ENCODE measurements around the gene XKRX. TPM values are rescaled to one million over a fixed set of nuclear protein-coding genes. Genes with fewer than 3 reads are reported as not detected.

Gene XKRX
- total RNA-seq, 4 donors from 2014 or later = 2.3 to 4.4 (median 3.6) TPM

DNA sequence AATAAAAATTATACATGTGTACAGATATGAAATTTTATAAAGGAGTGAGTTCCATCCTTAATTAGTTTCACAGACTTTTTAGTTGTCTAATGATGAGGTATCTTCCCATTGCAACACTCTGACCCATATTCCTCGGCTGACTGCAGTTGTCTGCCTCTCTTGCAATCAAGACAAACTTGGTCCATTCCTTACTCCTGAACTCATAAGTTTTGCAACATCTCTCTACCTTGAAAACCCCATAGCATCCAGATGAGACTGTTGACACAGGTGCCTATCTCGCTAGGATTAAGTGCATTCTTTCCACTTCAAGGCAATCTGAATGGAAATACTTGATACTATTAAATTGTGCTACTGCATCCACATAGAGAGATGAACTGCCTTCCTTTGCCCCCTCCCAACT is 2.3 kb downstream of the XKRX start:
- Histone ChIP-seq H3K27ac (no peak overlapping the region), H3K27me3 (no peaks in the 10 kb centered on the region), H3K9me3 (no peaks in the 10 kb centered on the region), H3K4me1 (peaks cover 0 to 6% (median 0%) of the 10 kb centered on the region in 3 donors), H3K4me3 (no peak overlapping the region), H3K36me3 (no peaks in the 10 kb centered on the region)
- intact Hi-C loops (cut with DNase I) = no loop called here
- no peak for TF ChIP-seq CTCF (IDR thresholded peaks at IDR 0.05)
- TF ChIP-seq POLR2A (IDR thresholded peaks at IDR 0.05) = no peak
- 62 to 83% methylated on average over 2 of the region's 2 CpGs for WGBS, 2 donors
- DNase-seq = no peak

GRCh38 chrX:100924375-100924774 is 4.3 kb downstream of the XKRX start:
- no peak overlapping the region for H3K27ac ChIP-seq
- no peaks in the 10 kb centered on the region for H3K9me3 ChIP-seq
- 72 to 92% methylated on average over 2 to 3 of the region's 3 CpGs for WGBS, 2 donors
- no peak for DNase-seq
- TF ChIP-seq CTCF (IDR thresholded peaks at IDR 0.05) (no peak), POLR2A (IDR thresholded peaks at IDR 0.05) (no peak)
- no peak overlapping the region for H3K4me3 ChIP-seq
- no peaks in the 10 kb centered on the region for H3K36me3 ChIP-seq
- intact Hi-C loops (cut with DNase I) = no loop called here
- peaks cover 0 to 1% (median 0%) of the 10 kb centered on the region in 3 donors for H3K4me1 ChIP-seq
- no peaks in the 10 kb centered on the region for H3K27me3 ChIP-seq

DNA sequence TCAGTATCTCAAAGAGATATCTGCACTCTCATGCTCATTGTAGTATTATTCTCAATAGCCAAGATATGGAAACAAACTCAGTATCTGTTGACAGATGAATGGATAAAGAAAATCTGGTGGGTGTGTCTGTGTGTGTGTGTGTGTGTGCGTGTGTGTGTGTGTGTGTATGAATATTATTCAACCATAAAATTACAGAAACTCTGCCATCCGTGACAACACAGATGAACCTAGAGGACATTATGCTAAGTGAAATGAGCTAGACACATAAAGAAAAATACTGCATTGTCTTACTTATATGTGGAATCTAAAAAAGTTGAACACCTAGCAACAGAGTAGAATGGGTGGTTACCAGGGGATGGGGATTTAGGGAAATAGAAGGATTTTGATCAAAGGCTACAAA is 13.2 kb downstream of the XKRX start:
- no peaks in the 10 kb centered on the region for H3K36me3 ChIP-seq
- H3K4me1 ChIP-seq = no peaks in the 10 kb centered on the region
- DNase-seq = no peak
- WGBS, 2 donors = 40 to 60% methylated on average over 2 of the region's 2 CpGs
- no peaks in the 10 kb centered on the region for H3K9me3 ChIP-seq
- H3K27ac ChIP-seq = no peak overlapping the region
- no peaks in the 10 kb centered on the region for H3K27me3 ChIP-seq
- H3K4me3 ChIP-seq = no peak overlapping the region
- no peak for TF ChIP-seq POLR2A (IDR thresholded peaks at IDR 0.05)
- no peak for TF ChIP-seq CTCF (IDR thresholded peaks at IDR 0.05)
- intact Hi-C loops (cut with DNase I) = no loop called here

DNA sequence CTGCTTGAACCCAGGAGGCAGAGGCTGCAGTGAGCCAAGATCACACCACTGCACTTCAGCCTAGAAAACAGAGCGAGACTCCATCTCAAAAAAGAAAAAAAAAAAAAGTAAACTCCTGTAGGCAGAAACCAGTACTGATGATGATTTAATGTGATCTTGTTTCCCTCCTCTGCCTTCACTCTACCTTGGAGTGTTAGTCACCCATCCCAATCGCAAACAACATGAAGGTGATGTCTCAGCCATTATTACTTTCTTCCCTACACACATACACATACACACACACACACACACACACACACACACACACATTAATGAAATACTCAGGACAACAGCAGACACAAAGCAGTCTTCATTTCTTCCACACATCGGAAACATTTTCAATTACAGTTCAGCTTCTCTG is 15.6 kb downstream of the XKRX start:
- Histone ChIP-seq H3K4me3 (no peak overlapping the region), H3K9me3 (no peaks in the 10 kb centered on the region), H3K27me3 (no peaks in the 10 kb centered on the region), H3K4me1 (no peaks in the 10 kb centered on the region), H3K27ac (no peak overlapping the region), H3K36me3 (no peaks in the 10 kb centered on the region)
- DNase-seq = no peak
- WGBS, 2 donors = 82 to 93% methylated on average over 2 of the region's 3 CpGs
- intact Hi-C loops (cut with DNase I) = no loop called here
- no peak for TF ChIP-seq POLR2A (IDR thresholded peaks at IDR 0.05)
- no peak for TF ChIP-seq CTCF (IDR thresholded peaks at IDR 0.05)

DNA sequence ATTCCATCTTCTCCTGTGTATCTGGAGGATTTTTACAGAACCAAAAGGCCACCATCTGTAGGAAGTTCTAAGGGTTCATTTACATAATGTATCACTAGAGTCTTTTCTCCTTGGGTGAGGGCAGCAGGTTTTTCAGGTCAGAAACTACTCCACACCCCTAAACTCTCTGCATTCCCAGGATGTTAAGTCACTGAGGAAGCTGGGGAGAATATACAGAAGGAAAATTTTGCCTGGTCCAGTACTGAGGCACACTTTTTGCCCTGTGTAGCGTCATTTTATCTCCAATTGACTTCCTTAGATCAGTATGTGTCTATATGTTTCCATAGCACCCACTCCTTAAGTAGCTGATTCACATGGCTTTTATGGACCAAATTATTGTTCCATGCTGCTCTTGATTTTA is 17.0 kb downstream of the XKRX start:
- no peak for DNase-seq
- H3K9me3 ChIP-seq = no peaks in the 10 kb centered on the region
- 44 to 56% methylated on average over 1 of the region's 1 CpG for WGBS, 2 donors
- H3K36me3 ChIP-seq = no peaks in the 10 kb centered on the region
- TF ChIP-seq POLR2A (IDR thresholded peaks at IDR 0.05) = no peak
- no peak for TF ChIP-seq CTCF (IDR thresholded peaks at IDR 0.05)
- intact Hi-C loops (cut with DNase I) = no loop called here
- H3K27me3 ChIP-seq = no peaks in the 10 kb centered on the region
- no peak overlapping the region for H3K4me3 ChIP-seq
- no peaks in the 10 kb centered on the region for H3K4me1 ChIP-seq
- H3K27ac ChIP-seq = peak overlapping the region in 2 of 4 donors; percentile 45 to 61
